Osteocyte (in vitro differentiated cells): ENCODE results near the gene S100A5. TPM values are rescaled to one million over a fixed set of nuclear protein-coding genes. Genes with fewer than 3 reads are reported as not detected.

Source experiments
- DNase-seq: peaks from one replicate; pipeline ENCODE4 v3.0.0; 2021; ENCODE audit warnings: mixed read lengths; ENCODE audit not compliant: unreplicated experiment; ENCODE audit errors: extremely low spot score
- H3K27ac Mint-ChIP-seq: one replicate; pipeline ENCODE4 v1.8.0; 2021; ENCODE audit warnings: mild to moderate bottlenecking, mixed read lengths; ENCODE audit not compliant: unreplicated experiment
- H3K27me3 Mint-ChIP-seq: one replicate; pipeline ENCODE4 v1.8.0; 2021; ENCODE audit warnings: mixed read lengths; ENCODE audit not compliant: unreplicated experiment
- H3K36me3 Mint-ChIP-seq: one replicate; pipeline ENCODE4 v1.8.0; 2021; ENCODE audit warnings: mixed read lengths; ENCODE audit not compliant: unreplicated experiment
- H3K4me1 Mint-ChIP-seq: one replicate; pipeline ENCODE4 v1.8.0; 2021; ENCODE audit warnings: mixed read lengths; ENCODE audit not compliant: unreplicated experiment
- H3K4me3 Mint-ChIP-seq: one replicate; pipeline ENCODE4 v1.8.0; 2021; ENCODE audit warnings: mild to moderate bottlenecking, moderate library complexity, mixed read lengths; ENCODE audit not compliant: unreplicated experiment
- H3K9me3 Mint-ChIP-seq: one replicate; pipeline ENCODE4 v1.8.0; 2021; ENCODE audit warnings: mixed read lengths; ENCODE audit not compliant: unreplicated experiment
- CTCF ChIP-seq: fragments of 200-600 bp; sonication (generic); IDR thresholded peaks from 2 replicates; pipeline ENCODE4 v1.5.0; 2021; ENCODE audit warnings: antibody characterized with exemption, mild to moderate bottlenecking, moderate library complexity
- total RNA-seq: library from RNA; stranded (reverse); gene quantifications from 2 replicates; pipeline ENCODE4 v1.2.1, GENCODE V29; 2021

S100A5 gene
- total RNA-seq, 1 donor from 2014 or later, result 1.0 TPM

- no peaks in the 10 kb centered on the region for H3K27me3 Mint-ChIP-seq
- no peak for TF ChIP-seq CTCF
- H3K9me3 Mint-ChIP-seq, result no peaks in the 10 kb centered on the region
- H3K36me3 Mint-ChIP-seq, result no peaks in the 10 kb centered on the region
- H3K4me3 Mint-ChIP-seq, result no peak overlapping the region
- H3K27ac Mint-ChIP-seq, result peak overlapping the region; percentile 95
- peaks cover 77% of the 10 kb centered on the region for H3K4me1 Mint-ChIP-seq
- DNase-seq, result no peak
Observed at GRCh38 chr1:153549741-153550397, 9.1 kb upstream of the S100A5 start.

- H3K4me1 Mint-ChIP-seq, result peaks cover 84% of the 10 kb centered on the region
- H3K4me3 Mint-ChIP-seq, result no peak within 1 kb of the TSS
- no peaks in the 10 kb centered on the region for H3K36me3 Mint-ChIP-seq
- TF ChIP-seq CTCF, result no peak
- peak within 1 kb of the TSS; percentile 95 for H3K27ac Mint-ChIP-seq
- peak; percentile 93 for DNase-seq
- no peaks in the 10 kb centered on the region for H3K9me3 Mint-ChIP-seq
- H3K27me3 Mint-ChIP-seq, result no peaks in the 10 kb centered on the region
Observed at GRCh38 chr1:153548722-153549688, 8.3 kb upstream of the S100A5 start, which contains the start of gene S100A3. TSS of gene S100A3 (minus strand) at chr1:153549258. CDS start at chr1:153548485, 773 bp downstream.

- no peaks in the 10 kb centered on the region for H3K36me3 Mint-ChIP-seq
- no peaks in the 10 kb centered on the region for H3K9me3 Mint-ChIP-seq
- DNase-seq, result no peak
- H3K4me3 Mint-ChIP-seq, result no peak overlapping the region
- peak overlapping the region; percentile 99 for H3K27ac Mint-ChIP-seq
- peaks cover 84% of the 10 kb centered on the region for H3K4me1 Mint-ChIP-seq
- no peak for TF ChIP-seq CTCF
- no peaks in the 10 kb centered on the region for H3K27me3 Mint-ChIP-seq
Observed at GRCh38 chr1:153547560-153548551, 7.1 kb upstream of the S100A5 start.

DNA sequence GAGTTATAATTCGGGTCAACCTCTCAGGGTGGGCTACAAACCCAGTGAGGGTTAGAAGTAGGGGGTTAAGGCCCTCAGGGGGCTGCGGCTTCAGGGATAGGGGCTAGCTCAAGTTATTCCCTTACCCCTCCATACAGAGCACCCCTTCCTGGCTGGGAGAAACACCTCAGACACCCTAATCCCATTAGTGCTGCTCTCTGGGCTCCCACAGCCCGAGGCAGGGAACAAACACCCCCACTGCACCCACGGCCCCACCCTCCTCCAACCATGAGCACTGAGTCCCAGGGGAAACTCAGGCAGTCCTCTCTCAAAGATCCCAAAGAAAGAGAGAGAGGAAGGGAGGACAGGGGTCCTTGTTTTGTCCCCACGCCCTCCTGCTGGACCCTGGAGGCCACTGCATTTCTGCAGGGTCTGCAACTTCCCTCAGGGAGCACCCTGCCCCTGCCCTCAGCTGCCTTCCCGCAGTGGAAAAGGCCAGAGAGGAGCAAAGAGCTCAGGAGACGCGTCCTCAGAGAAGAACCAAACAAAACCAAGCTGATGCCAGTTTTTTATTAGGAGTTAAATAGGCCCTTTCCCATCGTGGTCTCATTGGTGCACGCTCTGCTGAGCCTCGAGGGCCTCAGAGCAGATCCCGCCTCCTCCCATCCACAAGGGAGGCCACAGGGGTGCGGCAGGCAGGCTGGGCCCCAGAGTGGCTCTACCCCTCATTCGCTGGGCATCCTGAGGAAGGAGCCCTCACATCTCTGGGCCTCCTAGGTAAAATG is 6.2 kb upstream of the S100A5 start:
- H3K9me3 Mint-ChIP-seq, result no peaks in the 10 kb centered on the region
- TF ChIP-seq CTCF, result no peak

More for the DNA sequence above, 6.2 kb upstream of the S100A5 start:
- no peak for DNase-seq
- H3K4me3 Mint-ChIP-seq, result peak overlapping the region; percentile 78
- no peaks in the 10 kb centered on the region for H3K36me3 Mint-ChIP-seq
- H3K27ac Mint-ChIP-seq, result peak overlapping the region; percentile 99
- H3K4me1 Mint-ChIP-seq, result peaks cover 88% of the 10 kb centered on the region
- H3K27me3 Mint-ChIP-seq, result no peaks in the 10 kb centered on the region
